AG04449 (cell line): ENCODE data around the gene P2RY2.
A peak's percentile ranks its signal among the peaks of the same experiment; 100 is the strongest.

Source experiments
- CTCF ChIA-PET: fragments of 350-600 bp; formaldehyde crosslinking; extraction: SDS; loops from one replicate; lab custom pipeline; 2021; ENCODE audit warnings: antibody characterized with exemption; lab: Yijun Ruan, JAX
- POLR2A ChIA-PET: fragments of 400-600, 350-600 bp; formaldehyde crosslinking; extraction: SDS; loops from one replicate; lab custom pipeline; 2020; ENCODE audit warnings: antibody characterized with exemption, inconsistent platforms; lab: Yijun Ruan, JAX
- DNase-seq: peaks from one replicate; pipeline ENCODE4 v3.0.0-alpha.2; 2010; ENCODE audit warnings: low read depth, low spot score
- H3K4me3 ChIP-seq: 2 replicates; pipeline ENCODE4 v1.5.1; 2011; ENCODE audit warnings: low read depth, mild to moderate bottlenecking, control low read depth, low read length
- TF ChIP-seq, protein P1 (sequence below): IDR thresholded peaks from one replicate; pipeline ENCODE4 v1.5.1; 2011; ENCODE audit warnings: mild to moderate bottlenecking, moderate library complexity, low read length, control low read depth, inconsistent platforms; ENCODE audit not compliant: insufficient read depth; ENCODE audit errors: missing control alignments

P2RY2 gene

DNA sequence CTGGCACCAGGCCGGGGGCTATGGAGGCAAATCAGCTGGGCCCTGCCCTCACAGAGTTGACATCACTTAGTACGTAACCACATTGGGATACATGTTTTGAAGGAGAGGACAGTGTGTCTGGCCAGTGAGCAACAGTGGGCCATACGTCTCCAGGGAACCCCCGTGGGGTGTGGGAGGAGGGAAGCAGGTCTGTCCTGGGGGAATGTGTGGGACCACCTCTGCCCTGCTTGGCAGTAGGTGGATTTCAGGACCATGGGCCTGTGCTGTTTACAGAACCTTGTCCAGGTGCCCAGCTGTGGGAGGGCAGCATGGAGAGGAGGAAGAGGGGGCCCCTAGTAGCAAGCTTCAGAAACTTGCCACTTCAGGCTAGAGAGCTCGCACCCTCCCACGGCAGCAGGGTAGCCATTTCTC lies 21.0 kb downstream of the P2RY2 start:
- POLR2A ChIA-PET = no interaction called here
- TF ChIP-seq, protein P1, sequence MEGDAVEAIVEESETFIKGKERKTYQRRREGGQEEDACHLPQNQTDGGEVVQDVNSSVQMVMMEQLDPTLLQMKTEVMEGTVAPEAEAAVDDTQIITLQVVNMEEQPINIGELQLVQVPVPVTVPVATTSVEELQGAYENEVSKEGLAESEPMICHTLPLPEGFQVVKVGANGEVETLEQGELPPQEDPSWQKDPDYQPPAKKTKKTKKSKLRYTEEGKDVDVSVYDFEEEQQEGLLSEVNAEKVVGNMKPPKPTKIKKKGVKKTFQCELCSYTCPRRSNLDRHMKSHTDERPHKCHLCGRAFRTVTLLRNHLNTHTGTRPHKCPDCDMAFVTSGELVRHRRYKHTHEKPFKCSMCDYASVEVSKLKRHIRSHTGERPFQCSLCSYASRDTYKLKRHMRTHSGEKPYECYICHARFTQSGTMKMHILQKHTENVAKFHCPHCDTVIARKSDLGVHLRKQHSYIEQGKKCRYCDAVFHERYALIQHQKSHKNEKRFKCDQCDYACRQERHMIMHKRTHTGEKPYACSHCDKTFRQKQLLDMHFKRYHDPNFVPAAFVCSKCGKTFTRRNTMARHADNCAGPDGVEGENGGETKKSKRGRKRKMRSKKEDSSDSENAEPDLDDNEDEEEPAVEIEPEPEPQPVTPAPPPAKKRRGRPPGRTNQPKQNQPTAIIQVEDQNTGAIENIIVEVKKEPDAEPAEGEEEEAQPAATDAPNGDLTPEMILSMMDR = no peak
- DNase-seq = no peak
- no peak overlapping the region for H3K4me3 ChIP-seq
- CTCF ChIA-PET = interaction anchor here (0.9 to 12.9 kb wide), 4 partner anchors 9 to 60 kb away, joined by 3 to 210 read pairs (median 38); no protein-coding TSS in a partner anchor

DNA sequence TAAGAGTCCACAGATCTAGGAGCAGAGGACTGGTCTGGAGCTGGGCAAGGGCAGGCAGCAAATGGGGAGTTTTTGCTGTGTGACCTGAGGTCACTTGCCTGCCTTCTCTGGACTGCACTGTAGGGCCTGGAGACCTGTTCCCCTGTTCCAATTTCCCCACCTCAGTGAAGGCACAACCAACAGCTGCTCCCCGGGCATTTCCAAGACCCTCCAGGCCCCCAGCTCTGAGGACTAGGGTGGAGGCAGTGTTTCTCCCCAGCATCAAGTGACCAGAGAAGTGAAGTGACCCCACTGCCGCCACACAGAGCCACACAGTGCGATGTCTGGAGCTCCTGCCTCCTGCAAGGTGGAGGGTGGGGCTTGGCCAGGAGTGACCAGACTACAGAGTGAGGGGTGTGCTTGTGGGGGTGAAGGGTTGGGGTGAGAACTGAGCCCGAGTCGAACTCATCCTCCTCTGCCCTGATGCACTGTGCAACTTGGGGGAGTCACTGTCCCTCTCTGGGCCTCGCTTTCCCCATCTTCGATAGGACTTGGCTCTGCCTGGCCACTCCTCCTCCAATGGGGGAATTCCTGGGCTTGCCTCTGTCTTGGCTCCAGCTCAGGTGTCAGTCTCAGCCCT lies 21.6 kb downstream of the P2RY2 start:
- TF ChIP-seq, protein P1 = no peak
- CTCF ChIA-PET = interaction anchor here (0.9 to 12.9 kb wide), 5 partner anchors 9 to 61 kb away, joined by 3 to 210 read pairs (median 4); no protein-coding TSS in a partner anchor
- H3K4me3 ChIP-seq = no peak overlapping the region
- POLR2A ChIA-PET = interaction anchor here (1.0 kb wide), 1 partner anchor 23 kb away, joined by 3 read pairs; no protein-coding TSS in a partner anchor
- DNase-seq = no peak

DNA sequence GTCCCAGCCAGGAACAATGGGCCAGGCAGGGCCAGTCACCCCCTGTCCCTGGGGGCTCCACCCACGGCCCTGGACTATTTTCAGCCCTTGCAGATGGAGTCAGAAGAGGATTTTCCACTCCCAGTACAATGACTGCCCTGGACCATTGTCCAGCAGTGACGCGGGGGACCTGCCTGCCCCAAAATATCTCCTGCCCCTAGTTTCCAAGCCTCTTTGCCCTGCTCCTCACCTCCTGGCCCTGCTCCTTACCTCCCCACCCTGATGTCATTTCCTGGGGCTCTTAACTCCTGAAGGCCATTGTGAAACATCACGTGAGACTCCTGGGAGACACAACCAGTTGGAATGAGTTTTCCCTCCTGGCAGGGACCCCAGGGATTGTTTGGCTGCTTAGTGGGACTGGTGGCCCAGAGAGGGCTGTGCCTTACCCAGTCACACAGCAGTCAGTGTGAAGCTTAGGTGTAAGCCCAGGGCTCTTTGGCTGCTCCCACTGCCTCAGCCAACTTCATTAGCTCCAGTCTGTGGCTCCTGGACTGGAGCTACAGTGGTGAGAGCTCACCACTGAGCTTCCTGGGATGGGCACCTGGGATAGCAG lies 22.2 kb downstream of the P2RY2 start:
- ChIA-PET POLR2A (interaction anchor here (1.0 kb wide), 1 partner anchor 22 kb away, joined by 3 read pairs; no protein-coding TSS in a partner anchor), CTCF (interaction anchor here (0.7 to 12.9 kb wide), 12 partner anchors 8 to 513 kb away, joined by 3 to 210 read pairs (median 4); no protein-coding TSS in a partner anchor)
- H3K4me3 ChIP-seq = no peak overlapping the region
- TF ChIP-seq, protein P1 = no peak
- DNase-seq = no peak

DNA sequence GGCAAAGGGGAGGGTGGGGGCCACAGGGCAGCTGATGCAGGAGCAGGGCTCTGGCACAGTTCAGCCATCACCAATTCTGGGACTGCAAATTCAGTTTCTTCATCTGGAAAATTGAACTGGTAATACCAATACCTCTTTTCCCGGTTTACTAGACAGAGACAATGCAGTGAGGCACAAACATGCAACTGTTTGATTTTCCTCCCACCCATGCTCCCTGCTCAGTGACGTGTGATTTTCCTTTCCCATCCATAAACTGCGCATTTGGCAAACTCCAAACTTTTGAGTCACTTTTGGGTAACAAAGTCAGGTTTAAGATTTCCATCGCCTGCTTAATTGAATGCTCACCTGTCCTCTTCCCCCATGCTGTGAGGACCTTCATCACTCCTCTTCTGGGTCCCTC lies 23.2 kb downstream of the P2RY2 start:
- ChIA-PET CTCF (interaction anchor here (0.9 to 12.9 kb wide), 12 partner anchors 9 to 514 kb away, joined by 3 to 210 read pairs (median 14); no protein-coding TSS in a partner anchor), POLR2A (no interaction called here)
- DNase-seq = no peak
- TF ChIP-seq, protein P1 = no peak
- H3K4me3 ChIP-seq = no peak overlapping the region

DNA sequence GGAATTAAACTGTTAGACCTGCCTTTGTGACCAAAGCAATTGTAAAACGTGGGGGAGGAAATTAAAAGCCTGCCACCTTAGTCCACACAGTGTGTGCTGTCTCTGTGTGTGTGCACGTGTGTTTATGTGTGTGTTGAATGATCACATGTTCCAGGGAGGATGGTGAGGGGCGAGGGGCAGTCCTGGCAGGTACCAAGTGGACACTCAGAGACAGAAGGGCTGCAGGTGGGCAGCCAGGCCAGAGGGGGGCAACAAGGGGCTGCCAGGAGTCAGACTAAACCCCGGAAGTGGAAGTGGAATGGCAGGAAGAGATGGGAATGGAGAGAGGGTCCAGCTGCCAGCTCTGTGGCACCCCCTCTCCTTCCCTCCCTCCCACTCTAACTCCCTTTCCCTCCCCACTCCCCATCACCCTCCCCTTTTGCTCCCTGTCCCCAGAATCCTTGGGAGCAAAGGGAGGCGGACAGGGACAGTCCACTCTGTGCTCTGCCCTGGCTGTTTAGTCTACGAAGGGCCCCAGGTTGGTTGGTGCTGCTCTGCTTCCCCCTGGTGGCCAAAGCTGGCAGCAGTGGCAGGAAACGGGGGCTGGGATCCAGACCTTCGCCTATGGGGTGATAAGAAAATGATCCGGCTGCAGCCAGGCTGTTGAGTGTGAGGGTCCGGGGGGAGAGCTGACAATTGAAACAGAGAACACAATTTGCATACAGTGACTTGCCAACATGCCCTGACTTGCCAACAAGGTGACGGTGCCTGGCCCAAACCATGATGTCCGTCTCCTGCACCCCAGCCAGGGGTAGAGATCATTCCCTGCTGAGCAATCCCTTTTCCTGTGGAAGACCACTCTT lies 24.4 kb downstream of the P2RY2 start:
- CTCF ChIA-PET = interaction anchor here (0.5 to 12.9 kb wide), 32 partner anchors 10 to 556 kb away, joined by 3 to 210 read pairs (median 8); partner anchors contain the start of gene P2RY6
- H3K4me3 ChIP-seq = peak overlapping the region; percentile 13; the same call in 1 of the 2 replicates
- TF ChIP-seq, protein P1 = peak; percentile 94
- POLR2A ChIA-PET = no interaction called here
- no peak for DNase-seq
